Measurements from ENCODE around the gene KSR1.

KSR1 gene

GRCh38 chr17:27473748-27474609, 17.7 kb downstream of the KSR1 start:
- DNase-seq (ENCODE audit: low read depth): peak; percentile 55

GRCh38 chr17:27475070-27475673, 18.9 kb downstream of the KSR1 start:
- DNase-seq (ENCODE audit: low read depth): no peak

- DNase-seq (ENCODE audit: low read depth): no peak
These were observed 20.0 kb downstream of the KSR1 start for GRCh38 chr17:27475981-27476895.

GRCh38 chr17:27477050-27477888, 21.0 kb downstream of the KSR1 start:
- DNase-seq (ENCODE audit: low read depth): no peak

GRCh38 chr17:27477971-27478684, 21.9 kb downstream of the KSR1 start:
- DNase-seq (ENCODE audit: low read depth): no peak

GRCh38 chr17:27478901-27479538, 22.8 kb downstream of the KSR1 start:
- DNase-seq (ENCODE audit: low read depth): no peak

- no peak for DNase-seq (ENCODE audit: low read depth)
These were observed 23.6 kb downstream of the KSR1 start for GRCh38 chr17:27479838-27480237.

- no peak for DNase-seq (ENCODE audit: low read depth)
These were observed 24.5 kb downstream of the KSR1 start for GRCh38 chr17:27480699-27481098.

- DNase-seq (ENCODE audit: low read depth): peak; percentile 27
These were observed 25.1 kb downstream of the KSR1 start for GRCh38 chr17:27481327-27481726.

GRCh38 chr17:27485125-27485524, 28.9 kb downstream of the KSR1 start:
- no peak for DNase-seq (ENCODE audit: low read depth)

GRCh38 chr17:27485716-27486495, 29.7 kb downstream of the KSR1 start:
- no peak for DNase-seq (ENCODE audit: low read depth)

GRCh38 chr17:27486741-27487140, 30.5 kb downstream of the KSR1 start:
- DNase-seq (ENCODE audit: low read depth): no peak

GRCh38 chr17:27488231-27488630, 32.0 kb downstream of the KSR1 start:
- DNase-seq (ENCODE audit: low read depth): no peak

GRCh38 chr17:27489045-27489715, 32.9 kb downstream of the KSR1 start:
- no peak for DNase-seq (ENCODE audit: low read depth)

GRCh38 chr17:27490391-27490790, 34.1 kb downstream of the KSR1 start:
- no peak for DNase-seq (ENCODE audit: low read depth)

GRCh38 chr17:27491713-27492190, 35.5 kb downstream of the KSR1 start:
- no peak for DNase-seq (ENCODE audit: low read depth)

GRCh38 chr17:27492470-27492869, 36.2 kb downstream of the KSR1 start:
- DNase-seq (ENCODE audit: low read depth): no peak

- DNase-seq (ENCODE audit: low read depth): no peak
These were observed 36.8 kb downstream of the KSR1 start for GRCh38 chr17:27493088-27493487.
